Measurements from ENCODE around the gene RGMA.

The RGMA gene

GRCh38 chr15:93030430-93031102 lies 58.4 kb downstream of the RGMA start:
- peak; percentile 88 for DNase-seq (ENCODE audit: low spot score)
- peak; percentile 52 for TF ChIP-seq CTCF (IDR thresholded peaks at IDR 0.05; ENCODE audit: extremely low read depth, missing control alignments)

DNA sequence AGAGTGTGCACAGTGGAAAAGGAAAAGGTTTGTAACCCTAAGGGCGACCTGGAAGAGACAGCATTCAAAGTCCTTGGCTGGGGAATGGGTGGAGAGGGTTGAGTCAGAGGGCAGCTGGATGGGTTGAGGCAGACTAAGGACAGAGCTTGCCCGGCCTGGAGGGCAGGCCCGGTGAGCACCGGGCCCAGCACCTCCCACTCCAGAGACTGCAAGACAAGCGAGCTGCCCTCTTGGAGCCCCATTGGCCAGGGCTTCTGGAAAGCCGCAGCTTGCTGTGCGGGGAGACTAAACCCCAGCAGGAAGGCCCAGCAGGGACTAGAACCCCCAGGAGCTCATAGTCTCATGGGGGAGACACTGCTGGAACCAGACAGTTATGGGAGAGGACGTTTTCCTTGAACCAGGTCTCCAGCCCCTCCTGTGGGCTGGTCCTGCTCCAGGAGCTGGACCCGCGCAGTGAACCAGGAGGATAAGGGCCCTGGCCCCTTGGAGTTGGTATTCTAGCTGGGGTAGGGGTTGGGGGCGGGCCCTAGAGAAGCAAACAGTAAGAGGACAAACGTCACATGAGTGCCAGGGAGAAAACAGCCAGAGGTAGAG lies 59.1 kb downstream of the RGMA start:
- TF ChIP-seq CTCF (IDR thresholded peaks at IDR 0.05; ENCODE audit: extremely low read depth, missing control alignments): no peak
- no peak for DNase-seq (ENCODE audit: low spot score)

- no peak for DNase-seq (ENCODE audit: low spot score)
- no peak for TF ChIP-seq CTCF (IDR thresholded peaks at IDR 0.05; ENCODE audit: extremely low read depth, missing control alignments)
Measured at GRCh38 chr15:93029214-93029835, 59.7 kb downstream of the RGMA start.

DNA sequence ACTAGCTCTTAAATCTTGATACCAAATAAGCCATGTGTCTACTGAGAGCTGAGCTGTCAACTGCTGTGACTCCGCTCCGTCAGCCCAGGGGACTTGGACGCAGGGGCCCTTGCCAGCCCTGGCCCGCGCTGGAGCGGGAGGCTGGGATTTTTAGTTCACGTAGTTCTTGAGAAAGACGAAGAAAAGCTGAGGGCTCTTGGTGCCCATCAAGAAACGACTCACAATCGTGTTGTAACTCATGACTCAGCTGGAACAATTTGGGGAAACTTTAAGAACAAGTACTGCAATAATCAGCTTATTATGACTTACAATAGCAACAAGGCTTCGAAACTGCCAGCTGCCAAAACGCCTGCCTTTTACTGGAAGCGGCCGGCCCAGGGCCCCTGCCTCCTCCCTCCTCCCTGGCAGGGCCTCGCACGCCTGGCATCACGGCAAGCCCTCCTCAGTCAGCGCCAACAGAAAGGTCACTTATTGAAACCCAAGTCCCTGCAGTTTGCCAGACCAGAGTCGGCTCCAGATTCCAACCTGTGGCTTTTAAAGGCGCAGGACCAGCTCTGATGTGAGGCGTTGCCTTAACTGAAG lies 60.3 kb downstream of the RGMA start:
- no peak for TF ChIP-seq CTCF (IDR thresholded peaks at IDR 0.05; ENCODE audit: extremely low read depth, missing control alignments)

GRCh38 chr15:93028111-93028631 lies 60.8 kb downstream of the RGMA start:
- no peak for DNase-seq (ENCODE audit: low spot score)
- no peak for TF ChIP-seq CTCF (IDR thresholded peaks at IDR 0.05; ENCODE audit: extremely low read depth, missing control alignments)

More for the DNA sequence above, 60.3 kb downstream of the RGMA start:
- DNase-seq (ENCODE audit: low spot score): no peak

DNA sequence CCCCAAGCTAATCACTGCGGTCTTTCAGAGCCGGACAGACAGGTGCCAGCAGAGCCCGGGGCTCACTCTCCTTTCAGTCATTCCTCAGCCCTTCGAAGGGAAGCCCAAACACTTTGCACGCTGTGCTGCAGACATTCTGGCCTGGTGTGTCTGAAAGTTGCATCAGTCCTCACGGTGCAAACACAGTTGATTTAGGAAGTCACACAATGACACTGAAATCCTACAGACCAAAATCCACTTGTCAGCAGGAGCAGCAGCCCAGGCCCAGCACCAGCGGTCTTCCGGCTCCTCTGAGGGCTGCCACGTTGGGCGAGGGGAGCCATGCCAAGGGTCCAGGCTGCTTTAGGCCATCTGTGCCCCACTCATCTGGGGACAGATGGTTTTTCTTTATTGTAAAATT lies 61.6 kb downstream of the RGMA start:
- no peak for DNase-seq (ENCODE audit: low spot score)
- TF ChIP-seq CTCF (IDR thresholded peaks at IDR 0.05; ENCODE audit: extremely low read depth, missing control alignments): no peak

DNA sequence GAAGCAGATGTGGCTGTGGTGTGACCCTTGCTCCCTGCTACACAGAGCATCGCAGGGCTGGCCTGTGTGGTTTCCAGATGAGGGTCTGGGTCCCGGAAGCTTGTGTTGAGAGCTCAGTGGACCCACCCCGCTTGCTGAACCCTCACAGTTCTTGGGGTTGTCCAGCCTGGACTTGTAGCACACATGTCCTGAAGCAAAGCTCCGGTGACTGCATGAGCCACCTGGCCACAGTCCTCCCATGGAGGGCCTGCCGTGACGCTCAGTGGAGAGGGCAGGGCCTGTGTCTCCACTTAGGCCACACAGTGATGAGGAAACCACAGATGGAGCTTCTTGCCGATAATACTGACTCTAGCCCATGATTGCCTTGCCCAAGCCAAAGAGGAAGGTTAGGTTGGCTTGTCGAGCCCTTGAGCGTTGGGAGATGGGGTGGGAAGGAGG lies 62.6 kb downstream of the RGMA start:
- no peak for DNase-seq (ENCODE audit: low spot score)
- no peak for TF ChIP-seq CTCF (IDR thresholded peaks at IDR 0.05; ENCODE audit: extremely low read depth, missing control alignments)
